ENCODE measurements around the gene LRRC36.

- no peak for TF ChIP-seq POLR2A (IDR thresholded peaks at IDR 0.05)
- TF ChIP-seq, protein P1, sequence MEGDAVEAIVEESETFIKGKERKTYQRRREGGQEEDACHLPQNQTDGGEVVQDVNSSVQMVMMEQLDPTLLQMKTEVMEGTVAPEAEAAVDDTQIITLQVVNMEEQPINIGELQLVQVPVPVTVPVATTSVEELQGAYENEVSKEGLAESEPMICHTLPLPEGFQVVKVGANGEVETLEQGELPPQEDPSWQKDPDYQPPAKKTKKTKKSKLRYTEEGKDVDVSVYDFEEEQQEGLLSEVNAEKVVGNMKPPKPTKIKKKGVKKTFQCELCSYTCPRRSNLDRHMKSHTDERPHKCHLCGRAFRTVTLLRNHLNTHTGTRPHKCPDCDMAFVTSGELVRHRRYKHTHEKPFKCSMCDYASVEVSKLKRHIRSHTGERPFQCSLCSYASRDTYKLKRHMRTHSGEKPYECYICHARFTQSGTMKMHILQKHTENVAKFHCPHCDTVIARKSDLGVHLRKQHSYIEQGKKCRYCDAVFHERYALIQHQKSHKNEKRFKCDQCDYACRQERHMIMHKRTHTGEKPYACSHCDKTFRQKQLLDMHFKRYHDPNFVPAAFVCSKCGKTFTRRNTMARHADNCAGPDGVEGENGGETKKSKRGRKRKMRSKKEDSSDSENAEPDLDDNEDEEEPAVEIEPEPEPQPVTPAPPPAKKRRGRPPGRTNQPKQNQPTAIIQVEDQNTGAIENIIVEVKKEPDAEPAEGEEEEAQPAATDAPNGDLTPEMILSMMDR (IDR thresholded peaks at IDR 0.05 in 4 of 5, conservative IDR thresholded peaks at IDR 0.05 in 1 of 5): no peak
Measured at GRCh38 chr16:67388191-67388590, 61.6 kb downstream of the LRRC36 start.
